MV-4-11 (cell line): ENCODE results near the gene PRMT7.

ENCODE experiments used
- DNase-seq: peaks from one replicate; lab custom pipeline; 2025; lab: John Stamatoyannopoulos, UW

PRMT7 gene

GRCh38 chr16:68306633-68307032, 4.2 kb upstream of the PRMT7 start:
- no peak for DNase-seq

- DNase-seq = peak; percentile 13
Measured at GRCh38 chr16:68309799-68310198, 1.0 kb upstream of the PRMT7 start.

DNA sequence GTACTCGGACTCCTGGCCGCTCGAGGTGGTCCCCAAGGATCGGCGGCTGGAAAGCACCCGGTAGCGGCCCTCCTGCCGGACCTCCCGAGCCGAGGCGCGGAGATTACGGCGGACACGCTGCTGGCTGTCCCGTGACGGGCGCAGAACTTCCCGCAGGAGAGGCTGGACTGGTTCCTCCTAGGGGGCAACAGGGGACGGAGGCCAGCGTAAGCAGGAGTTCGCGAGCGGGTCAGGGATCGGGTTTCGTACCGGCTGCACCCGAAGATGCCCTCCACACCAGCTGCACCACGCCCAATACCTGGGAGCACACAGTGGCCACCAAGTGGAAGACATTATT, 414 bp upstream of the PRMT7 start:
- DNase-seq = no peak

DNA sequence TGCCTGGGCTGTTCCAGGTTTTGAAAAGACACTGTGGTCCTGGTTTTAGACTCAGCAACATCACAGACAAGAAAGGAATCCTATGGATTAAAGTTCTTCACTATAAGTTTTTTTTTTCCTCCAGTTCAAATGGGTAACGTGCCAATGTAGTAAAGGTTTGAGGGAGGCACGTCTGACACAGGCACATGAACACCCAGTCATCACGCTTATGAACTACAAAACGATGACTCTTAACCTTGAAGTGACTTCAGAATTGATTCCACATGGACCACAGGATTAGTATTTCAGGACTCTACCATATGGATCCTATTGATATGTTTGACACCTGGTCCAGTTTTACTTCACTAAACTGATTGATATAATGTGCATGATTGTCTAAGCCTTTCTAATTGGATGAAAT, 2.3 kb downstream of the PRMT7 start:
- no peak for DNase-seq

GRCh38 chr16:68319185-68319908, 8.5 kb downstream of the PRMT7 start:
- no peak for DNase-seq

- no peak for DNase-seq
Measured at GRCh38 chr16:68324336-68324735, 13.5 kb downstream of the PRMT7 start.

GRCh38 chr16:68324780-68325357, 14.1 kb downstream of the PRMT7 start:
- DNase-seq = no peak

DNA sequence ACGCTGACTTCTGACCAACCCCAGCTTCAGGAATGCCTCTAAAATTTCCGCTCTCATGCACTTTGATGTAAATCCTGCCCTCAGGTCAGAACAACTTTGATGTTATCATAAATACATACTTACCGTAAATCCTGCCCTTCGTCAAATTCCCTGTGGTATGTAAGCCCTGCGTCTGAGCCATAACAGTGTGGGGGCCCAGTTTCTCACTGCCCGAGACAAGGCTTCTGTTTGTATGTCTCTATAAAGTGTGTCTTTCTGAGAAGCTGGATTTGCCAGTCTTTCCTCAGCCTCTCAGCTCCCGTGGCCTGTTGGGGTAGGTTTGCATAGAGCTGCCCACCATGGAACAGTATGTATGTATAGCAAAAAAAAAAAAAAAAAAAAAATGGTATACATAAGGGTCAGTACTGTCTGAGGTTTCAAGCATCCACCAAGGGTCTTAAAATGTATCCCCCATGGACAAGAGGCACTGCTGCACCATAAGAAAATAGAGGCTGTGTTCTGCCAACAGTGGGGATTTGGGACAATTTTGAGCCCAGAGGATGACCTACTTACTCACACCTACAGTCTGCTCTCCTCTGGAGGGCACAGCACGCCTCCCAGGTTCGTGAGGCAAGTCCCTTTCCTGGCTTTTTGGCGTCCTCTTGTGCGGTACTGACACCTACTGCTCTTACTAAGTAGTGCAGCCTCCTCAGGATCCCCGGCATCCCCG, 17.5 kb downstream of the PRMT7 start:
- DNase-seq = peak; percentile 60

GRCh38 chr16:68328860-68329390, 18.1 kb downstream of the PRMT7 start:
- no peak for DNase-seq

DNA sequence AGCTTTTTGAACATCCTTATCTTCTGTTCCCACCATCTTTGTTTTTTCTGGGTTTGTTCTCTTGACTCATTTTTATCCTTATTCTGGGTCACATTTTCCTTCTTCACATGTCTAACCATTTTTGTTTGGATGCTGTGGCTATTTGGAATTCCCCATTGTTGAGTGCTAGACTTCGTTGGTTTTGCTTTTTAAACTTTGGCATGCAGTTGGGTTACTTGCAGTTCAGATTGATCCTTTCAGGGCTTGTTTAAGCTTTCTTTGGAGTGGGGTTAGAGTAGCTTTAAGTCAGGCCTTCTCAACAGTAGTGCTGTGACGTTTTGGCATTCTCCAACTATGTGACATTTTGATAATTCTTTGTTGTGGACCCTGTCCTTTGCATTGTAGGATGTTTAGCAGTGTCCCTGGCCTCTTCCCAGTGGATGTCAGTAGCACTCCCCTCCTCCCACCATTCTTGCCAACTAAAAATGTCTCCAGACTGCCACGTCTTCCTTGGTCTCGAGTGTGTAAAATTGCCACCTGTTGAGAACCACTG, 21.1 kb downstream of the PRMT7 start:
- DNase-seq = no peak

DNA sequence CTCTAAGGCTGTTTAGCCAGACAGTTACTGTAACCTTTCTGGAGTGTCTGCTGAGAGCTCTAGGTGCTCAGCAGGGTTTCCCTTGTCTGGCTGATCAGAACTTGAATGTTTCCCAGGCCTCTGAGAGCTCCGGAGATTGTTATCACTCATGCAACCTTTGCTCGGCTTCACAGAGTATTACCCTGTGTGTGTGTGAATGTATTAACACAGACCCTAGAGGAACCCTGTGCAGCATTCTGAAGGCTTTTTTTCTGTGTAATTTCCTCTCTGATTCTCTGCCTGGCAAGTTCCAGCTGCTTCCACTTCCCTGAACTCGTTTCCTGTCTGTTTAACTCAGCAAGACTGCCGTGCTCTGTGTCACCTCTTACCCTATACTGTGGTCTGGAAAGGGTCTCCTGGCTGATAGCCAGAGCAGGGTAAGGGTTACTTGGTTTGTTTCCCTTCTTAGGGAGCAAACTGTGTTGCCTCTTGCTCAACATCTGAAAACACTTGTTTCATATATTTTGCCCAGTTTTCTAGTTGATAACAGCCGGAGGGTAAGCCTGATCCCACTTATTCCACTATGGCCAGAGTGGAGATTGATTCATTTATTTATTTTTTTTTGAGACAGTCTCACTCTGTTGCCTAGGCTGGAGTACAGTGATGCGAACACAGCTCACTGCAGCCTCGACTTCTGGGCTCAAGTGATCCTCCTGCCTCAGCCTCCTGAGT, 21.7 kb downstream of the PRMT7 start:
- DNase-seq = peak; percentile 98

GRCh38 chr16:68335175-68335574, 24.4 kb downstream of the PRMT7 start:
- no peak for DNase-seq

DNA sequence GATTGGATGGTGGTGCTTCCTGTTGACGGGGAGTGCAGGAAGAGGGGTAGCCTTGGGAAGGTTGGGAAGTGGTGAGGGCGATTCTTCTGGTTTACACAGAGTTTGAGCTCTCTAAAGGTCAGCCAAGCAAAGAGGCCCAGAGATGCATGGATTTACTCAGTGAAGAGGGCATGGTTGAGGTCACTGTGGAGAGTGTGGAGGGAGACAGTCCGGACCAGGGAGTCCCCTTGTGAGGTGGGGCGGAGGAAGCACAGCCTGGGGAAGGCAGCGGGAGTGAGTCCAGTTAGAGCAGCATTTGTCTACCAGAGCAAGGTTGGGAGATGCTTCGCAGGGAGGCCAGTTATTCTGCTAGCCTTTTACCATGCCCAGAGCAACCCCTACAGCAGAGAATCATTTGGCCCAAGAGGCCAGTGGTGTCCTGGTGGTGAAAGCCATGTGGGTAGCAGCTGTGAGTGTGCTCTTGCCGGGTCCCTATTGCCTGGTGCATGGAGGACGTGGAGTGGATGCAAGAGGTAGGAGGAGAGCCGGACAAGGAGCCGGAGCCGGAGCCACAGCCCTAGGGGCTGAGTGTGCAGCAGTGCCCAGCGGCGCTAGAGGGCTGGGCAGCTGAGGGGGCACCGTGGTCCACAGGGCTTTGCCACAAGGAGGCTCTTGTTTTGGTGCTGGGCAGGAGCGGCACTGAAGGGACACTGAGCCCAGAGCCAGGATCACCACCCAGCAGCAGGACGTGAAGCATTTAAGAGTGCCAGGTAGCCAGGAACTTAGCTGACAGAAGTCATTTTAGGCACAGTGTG, 27.7 kb downstream of the PRMT7 start:
- DNase-seq = no peak

GRCh38 chr16:68339214-68339613, 28.4 kb downstream of the PRMT7 start:
- no peak for DNase-seq

DNA sequence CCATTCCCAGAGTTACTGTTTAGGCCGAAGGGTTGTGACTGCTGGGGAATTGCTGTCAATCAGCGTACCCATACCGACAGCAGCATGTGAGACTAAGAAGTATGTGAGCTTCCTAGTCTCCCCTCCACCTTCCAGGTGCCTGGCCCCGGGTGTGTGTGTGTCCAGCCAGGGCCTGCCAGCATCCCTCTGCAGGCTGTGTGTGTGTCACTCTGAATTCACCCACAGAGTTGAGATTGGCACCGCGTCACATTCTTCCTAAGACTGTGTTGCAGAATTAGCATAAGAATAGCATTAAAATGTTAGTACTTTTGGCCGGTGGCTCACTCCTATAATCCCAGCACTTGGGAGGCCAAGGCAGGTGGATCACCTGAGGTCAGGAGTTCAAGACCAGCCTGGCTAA, 31.8 kb downstream of the PRMT7 start:
- no peak for DNase-seq

GRCh38 chr16:68343137-68343536, 32.3 kb downstream of the PRMT7 start:
- DNase-seq = no peak

GRCh38 chr16:68344252-68344651, 33.4 kb downstream of the PRMT7 start:
- no peak for DNase-seq

GRCh38 chr16:68345351-68345810, 34.6 kb downstream of the PRMT7 start:
- DNase-seq = no peak

DNA sequence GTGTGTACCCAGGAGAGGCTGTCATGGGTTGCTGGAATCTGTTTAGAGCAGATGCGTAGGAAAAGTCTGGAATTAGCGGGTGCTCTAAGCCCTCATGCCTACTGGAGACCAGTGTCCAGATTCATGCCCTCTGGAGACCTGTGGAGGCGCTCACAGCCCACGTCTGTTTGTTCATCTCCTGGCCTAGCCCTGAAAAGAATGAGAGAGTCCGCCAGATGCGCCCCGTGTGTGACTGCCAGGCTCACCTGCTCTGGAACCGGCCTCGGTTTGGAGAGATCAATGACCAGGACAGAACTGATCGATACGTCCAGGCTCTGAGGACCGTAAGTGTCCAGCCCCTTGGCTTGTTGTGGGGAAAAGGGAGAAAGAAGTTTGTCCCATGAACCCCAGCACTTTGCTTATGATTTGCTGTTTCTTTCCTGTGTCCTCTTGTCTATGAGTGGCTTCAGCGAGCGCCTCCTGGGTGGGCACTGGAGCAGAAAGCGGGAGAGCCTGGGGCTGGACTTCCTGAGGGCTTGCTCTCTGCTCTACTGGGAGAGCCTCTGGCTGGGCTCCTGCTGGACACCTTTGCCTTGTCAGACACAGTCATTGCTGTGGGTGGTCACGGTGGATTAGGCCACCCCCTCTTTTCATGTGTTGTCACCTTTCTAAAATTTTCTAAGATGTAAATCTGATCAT, 35.3 kb downstream of the PRMT7 start:
- DNase-seq = no peak

GRCh38 chr16:68346892-68347480, 36.2 kb downstream of the PRMT7 start:
- no peak for DNase-seq
